HepG2 (cell line): ENCODE data around the gene NOTUM. TPM values are rescaled to one million over a fixed set of nuclear protein-coding genes. Genes with fewer than 3 reads are reported as not detected.

Experiments
- ATAC-seq: fragments of 200-7000 bp; cut with Tn5 transposase; 3 replicates; pipeline ENCODE4 v1.9.1; 2020; ENCODE audit warnings: mild to moderate bottlenecking, moderate library complexity
- BruUV-seq: library from RNA; stranded (reverse); fragments of 400-500 nt; replicated peaks from 2 replicates; lab custom pipeline; 2021; lab: Mats Ljungman, UMichigan
- CTCF ChIA-PET: fragments of 300-600 bp; formaldehyde crosslinking; extraction: SDS; loops from one replicate; lab custom pipeline; 2021; ENCODE audit warnings: low total read pairs, inconsistent platforms, low intra/inter-chr PET ratio; lab: Yijun Ruan, JAX
- POLR2A ChIA-PET: fragments of 350-600 bp; sonication (Branson Sonifier 250); formaldehyde crosslinking; loops from one replicate; lab custom pipeline; 2020; ENCODE audit warnings: antibody characterized with exemption, inconsistent platforms; lab: Yijun Ruan, JAX
- DNase-seq: peaks from one replicate; pipeline ENCODE4 v3.0.0-alpha.2; 2015; ENCODE audit warnings: low spot score
- FAIRE-seq: peaks from 3 replicates; lab custom pipeline; 2011; peaks lifted over from hg19 to GRCh38; lab: Jason Lieb, UNC
- H2AFZ ChIP-seq: one replicate; pipeline ENCODE4 v1.6.1; 2011; ENCODE audit warnings: low read length, inconsistent platforms
- H3K27ac ChIP-seq: fragments of 300-600 bp; 3 replicates; pipeline ENCODE4 v1.8.0; 2011; ENCODE audit warnings: mixed run types, mild to moderate bottlenecking, mixed read lengths, low read length, inconsistent platforms; ENCODE audit not compliant: insufficient read depth; ENCODE audit errors: extremely low read length
- H3K27me3 ChIP-seq, 2 experiments: fragments of 200-600 bp in 1 of 2; 2 replicates in 1 of 2; 3 replicates in 1 of 2; pipeline versions ENCODE4 v1.6.0 to v1.8.0; 2011; ENCODE audit warnings: low read length in 2 of 2, mild to moderate bottlenecking in 2 of 2, moderate library complexity in 2 of 2, inconsistent platforms in 1 of 2; ENCODE audit not compliant: insufficient read depth in 2 of 2, control insufficient read depth in 1 of 2
- H3K36me3 ChIP-seq, 2 experiments: fragments of 200-600 bp in 1 of 2; replicated peaks in 1 of 2; 2 replicates in 1 of 2; 3 replicates in 1 of 2; pipeline versions ENCODE4 v1.5.1 to v1.8.0; 2011; ENCODE audit warnings: low read length in 2 of 2, inconsistent platforms in 1 of 2; ENCODE audit not compliant: insufficient read depth in 2 of 2, control insufficient read depth in 1 of 2
- H3K4me1 ChIP-seq: 2 replicates; pipeline ENCODE4 v1.5.1; 2012; ENCODE audit warnings: low read length, inconsistent platforms; ENCODE audit not compliant: insufficient read depth
- H3K4me2 ChIP-seq: 2 replicates; pipeline ENCODE4 v1.6.0; 2011; ENCODE audit warnings: low read depth, low read length, inconsistent platforms
- H3K4me3 ChIP-seq, 3 experiments: fragments of 200-600 bp in 1 of 3; sonication (generic), shearing (Covaris generic) in 1 of 3; replicated peaks in 1 of 3; 2 replicates each; pipeline ENCODE4 v1.5.1; 2011 to 2016; ENCODE audit warnings: low read length in 3 of 3, inconsistent platforms in 2 of 3, low read depth in 2 of 3, mild to moderate bottlenecking in 2 of 3, control low read depth in 1 of 3, mixed read lengths in 1 of 3; ENCODE audit not compliant: insufficient read depth in 1 of 3
- H3K79me2 ChIP-seq: one replicate; pipeline ENCODE4 v1.6.1; 2011; ENCODE audit warnings: low read length, inconsistent platforms; ENCODE audit not compliant: insufficient read depth
- H3K9ac ChIP-seq: 2 replicates; pipeline ENCODE4 v1.6.0; 2011; ENCODE audit warnings: mild to moderate bottlenecking, low read depth, low read length, inconsistent platforms; ENCODE audit not compliant: insufficient read depth
- H3K9me3 ChIP-seq: 2 replicates; pipeline ENCODE4 v1.5.1; 2012; ENCODE audit warnings: mild to moderate bottlenecking, low read length
- H4K20me1 ChIP-seq: 2 replicates; pipeline ENCODE4 v1.6.0; 2011; ENCODE audit warnings: inconsistent platforms, mild to moderate bottlenecking, low read length, moderate library complexity; ENCODE audit not compliant: insufficient read depth
- AGO2 ChIP-seq: fragments of 200-400 bp; formaldehyde crosslinking; optimal IDR thresholded peaks from 2 replicates; pipeline ENCODE3; 2017; ENCODE audit warnings: mild to moderate bottlenecking, low read depth, low read length, moderate library complexity
- ATM ChIP-seq: fragments of 450-650 bp; IDR thresholded peaks from 2 replicates; pipeline ENCODE4 v1.7.1; 2017; ENCODE audit warnings: mild to moderate bottlenecking, borderline replicate concordance
- HNRNPL ChIP-seq: fragments of 200-400 bp; formaldehyde crosslinking; IDR thresholded peaks from 2 replicates; pipeline ENCODE4 v1.6.1; 2017; ENCODE audit warnings: mild to moderate bottlenecking, low read depth, low read length
- JARID2 ChIP-seq: sonication (generic); formaldehyde crosslinking; IDR thresholded peaks from 2 replicates; pipeline ENCODE4 v1.8.1; 2023; ENCODE audit warnings: missing genetic modification reagents, inconsistent platforms; ENCODE audit not compliant: insufficient replicate concordance
- PCBP1 ChIP-seq: fragments of 200-400 bp; formaldehyde crosslinking; IDR thresholded peaks from 2 replicates; pipeline ENCODE4 v1.6.1; 2017; ENCODE audit warnings: mild to moderate bottlenecking, low read depth, low read length, borderline replicate concordance
- RBFOX2 ChIP-seq: fragments of 200-400 bp; formaldehyde crosslinking; IDR thresholded peaks from 2 replicates; pipeline ENCODE4 v1.6.1; 2017; ENCODE audit warnings: low read depth, mild to moderate bottlenecking, low read length
- SRSF1 ChIP-seq: fragments of 200-400 bp; formaldehyde crosslinking; optimal IDR thresholded peaks from 2 replicates; pipeline ENCODE3; 2017; ENCODE audit warnings: mild to moderate bottlenecking, low read depth, low read length, moderate library complexity
- TOPORS ChIP-seq: sonication (generic); formaldehyde crosslinking; IDR thresholded peaks from 2 replicates; pipeline ENCODE4 v1.8.0; 2023; ENCODE audit warnings: mild to moderate bottlenecking, missing genetic modification reagents
- TRIM22 ChIP-seq: fragments of 450-650 bp; IDR thresholded peaks from 2 replicates; pipeline ENCODE4 v1.6.1; 2017
- ZBTB33 ChIP-seq: sonication (generic); formaldehyde crosslinking; IDR thresholded peaks from 2 replicates; pipeline ENCODE4 v1.4.0; 2020; ENCODE audit warnings: missing genetic modification reagents
- ZFYVE20 ChIP-seq: sonication (generic); formaldehyde crosslinking; IDR thresholded peaks from 2 replicates; pipeline ENCODE4 v1.8.0; 2023; ENCODE audit warnings: low read depth, mild to moderate bottlenecking, moderate library complexity, missing genetic modification reagents, borderline replicate concordance
- ZNF557 ChIP-seq: sonication (generic); formaldehyde crosslinking; IDR thresholded peaks from 2 replicates; pipeline ENCODE4 v1.4.0; 2020; ENCODE audit warnings: missing genetic modification reagents
- ZNF639 ChIP-seq: conservative IDR thresholded peaks from 2 replicates; pipeline ENCODE4 v1.6.1; 2018; ENCODE audit warnings: missing genetic modification reagents
- ZNF652 ChIP-seq: IDR thresholded peaks from 2 replicates; pipeline ENCODE4 v1.6.1; 2016; ENCODE audit warnings: low read depth, borderline replicate concordance
- ZNF768 ChIP-seq: sonication (generic); formaldehyde crosslinking; IDR thresholded peaks from 2 replicates; pipeline ENCODE4 v1.4.0; 2020; ENCODE audit warnings: missing genetic modification reagents
- ZSCAN22 ChIP-seq: sonication (generic); formaldehyde crosslinking; IDR thresholded peaks from 2 replicates; pipeline ENCODE4 v1.4.0; 2020; ENCODE audit warnings: mild to moderate bottlenecking, missing genetic modification reagents
- WGBS: methylation state at CpG from one replicate; pipeline ENCODE4 v1.1.6; 2017; ENCODE audit warnings: low lambda C conversion rate; 5-methylcytosine and 5-hydroxymethylcytosine counted together
- in situ Hi-C: cut with HindIII; loops from 2 replicates; pipeline ENCODE4 v1.10.0; 2017; ENCODE audit warnings: low pct_unique_long_range_greater_than_20kb; ENCODE audit not compliant: extremely low pct_ligation_motif_present
- intact Hi-C: fragments of 100-400 bp; cut with micrococcal nuclease; formaldehyde crosslinking; loops from one replicate; pipeline ENCODE4 v1.10.0; 2022; ENCODE audit not compliant: unreplicated experiment
- polyA plus RNA-seq, 8 experiments: library from polyadenylated mRNA; depleted of rRNA in 3 of 8; stranded (reverse) in 7 of 8; unstranded in 1 of 8; fragments of >200 nt; fragmentation: Illumina TruSeq in 4 of 8; extraction: Trizol in 4 of 8; gene quantifications; 2 replicates each; pipeline versions ENCODE4 v1.2.1 to v1.2.3, GENCODE V29; 2011 to 2016; ENCODE audit warnings: low read depth in 4 of 8, missing spikeins in 1 of 8, mixed read lengths in 1 of 8; ENCODE audit not compliant: insufficient read depth in 1 of 8
- total RNA-seq, 5 experiments: library from RNA; depleted of rRNA; stranded (reverse); fragments of >200 nt; fragmentation: Illumina TruSeq; extraction: Trizol; gene quantifications; 2 replicates each; pipeline ENCODE4 v1.2.3, GENCODE V29; 2016; ENCODE audit warnings: low read depth in 1 of 5

The NOTUM gene
- total and polyA plus RNA-seq, 2 of the 13 experiments (the other 11 are each of a cell fraction or from before 2014, with no cell fraction given), result 150 to 160 TPM

GRCh38 chr17:81903896-81904599, 56.9 kb downstream of the NOTUM start:
- Histone ChIP-seq H3K9me3 (no peaks in the 10 kb centered on the region), H3K9ac (no peak overlapping the region), H3K79me2 (peaks cover 15% of the 10 kb centered on the region), H4K20me1 (peaks cover 10% of the 10 kb centered on the region; the same call in 1 of the 2 replicates), H3K36me3 (peaks cover 45 to 64% of the 10 kb centered on the region in 2 experiments), H2AFZ (no peak overlapping the region), H3K4me1 (peaks cover 34% of the 10 kb centered on the region), H3K4me3 (no peak overlapping the region), H3K4me2 (no peak overlapping the region), H3K27ac (peak overlapping the region; percentile 28), H3K27me3 (no peaks in the 10 kb centered on the region)
- ChIA-PET POLR2A (interaction anchor here (1.5 to 2.9 kb wide), 2 partner anchors 12 to 22 kb away, joined by 3 to 10 read pairs; partner anchors contain the start of genes ALYREF and ANAPC11), CTCF (no interaction called here)
- intact Hi-C loops (no loop called here), in situ Hi-C loops (no loop called here)
- ATAC-seq, result no peak
- BruUV-seq, result no TSS peak
- TF ChIP-seq ZSCAN22 (CRISPR knock-in tag) (no peak), AGO2 (peak; percentile 27), JARID2 (no peak), RBFOX2 (peak; percentile 49; the same call in 1 of the 2 replicates), ATM (no peak), TRIM22 (no peak), ZFYVE20 (0 out of 2 replicates have a peak, but pooled peaks have one; percentile 30), ZNF639 (CRISPR knock-in tag) (no peak), HNRNPL (0 out of 2 replicates have a peak, but pooled peaks have one; percentile 16), ZNF768 (CRISPR knock-in tag) (0 out of 2 replicates have a peak, but pooled peaks have one; percentile 53), PCBP1 (0 out of 2 replicates have a peak, but pooled peaks have one; percentile 7), ZNF557 (CRISPR knock-in tag) (no peak), TOPORS (no peak), ZBTB33 (CRISPR knock-in tag) (peak; percentile 59; the same call in 1 of the 2 replicates), SRSF1 (peak; percentile 1), ZNF652 (CRISPR knock-in tag) (no peak)
- no peak for FAIRE-seq
- no peak for DNase-seq
- WGBS, result over 99% methylated on average over 10 of the region's 24 CpGs
